Measurements from ENCODE around the gene DCTN3.

DNA sequence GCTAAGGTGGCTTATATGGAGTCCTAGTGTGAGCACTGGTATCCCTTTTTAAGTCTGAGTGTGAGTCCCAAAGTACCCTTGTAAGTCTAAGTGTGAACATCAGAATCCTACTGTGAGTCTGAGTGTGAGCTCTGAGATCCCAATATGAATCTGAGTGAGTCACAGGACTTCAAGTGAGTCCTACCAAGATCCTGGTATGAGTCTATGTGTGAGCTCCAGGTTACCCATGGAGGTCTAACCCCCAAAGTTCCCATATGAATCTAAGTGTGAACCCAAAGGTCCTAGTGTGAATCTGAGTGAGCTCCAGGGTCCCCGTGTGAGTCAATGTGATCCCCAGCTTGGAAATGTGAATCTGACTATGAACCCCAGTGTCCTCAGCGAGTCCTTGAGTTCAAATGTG lies 33.0 kb downstream of the DCTN3 start:
- TF ChIP-seq, protein P1, sequence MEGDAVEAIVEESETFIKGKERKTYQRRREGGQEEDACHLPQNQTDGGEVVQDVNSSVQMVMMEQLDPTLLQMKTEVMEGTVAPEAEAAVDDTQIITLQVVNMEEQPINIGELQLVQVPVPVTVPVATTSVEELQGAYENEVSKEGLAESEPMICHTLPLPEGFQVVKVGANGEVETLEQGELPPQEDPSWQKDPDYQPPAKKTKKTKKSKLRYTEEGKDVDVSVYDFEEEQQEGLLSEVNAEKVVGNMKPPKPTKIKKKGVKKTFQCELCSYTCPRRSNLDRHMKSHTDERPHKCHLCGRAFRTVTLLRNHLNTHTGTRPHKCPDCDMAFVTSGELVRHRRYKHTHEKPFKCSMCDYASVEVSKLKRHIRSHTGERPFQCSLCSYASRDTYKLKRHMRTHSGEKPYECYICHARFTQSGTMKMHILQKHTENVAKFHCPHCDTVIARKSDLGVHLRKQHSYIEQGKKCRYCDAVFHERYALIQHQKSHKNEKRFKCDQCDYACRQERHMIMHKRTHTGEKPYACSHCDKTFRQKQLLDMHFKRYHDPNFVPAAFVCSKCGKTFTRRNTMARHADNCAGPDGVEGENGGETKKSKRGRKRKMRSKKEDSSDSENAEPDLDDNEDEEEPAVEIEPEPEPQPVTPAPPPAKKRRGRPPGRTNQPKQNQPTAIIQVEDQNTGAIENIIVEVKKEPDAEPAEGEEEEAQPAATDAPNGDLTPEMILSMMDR (IDR thresholded peaks at IDR 0.05) = no peak
- TF ChIP-seq POLR2A (IDR thresholded peaks at IDR 0.05) = no peak
